ENCODE results near the gene BRD1.
"Not testable (repeated sequence)": the region's sequence is repeated elsewhere in the genome, so short reads cannot be mapped to it uniquely, and the experiment has no call there.

The BRD1 gene

GRCh38 chr22:49763696-49764095, 64.0 kb downstream of the BRD1 start:
- peaks cover 6 to 11% of the 10 kb centered on the region in 2 experiments for H3K4me1 ChIP-seq (ENCODE audit: control insufficient read depth in 1 of 2, insufficient read depth in 1 of 2, low read depth in 1 of 2, low read length in 1 of 2)
- no peak overlapping the region for H3K4me3 ChIP-seq (ENCODE audit: low read depth in 1 of 2, low read length in 1 of 2)
- H3K36me3 ChIP-seq, result no peaks in the 10 kb centered on the region
- no peak overlapping the region for H3K27ac ChIP-seq
- no peak for TF ChIP-seq CTCF (IDR thresholded peaks at IDR 0.05)
- H3K9me3 ChIP-seq, result no peaks in the 10 kb centered on the region
- H3K27me3 ChIP-seq, result no peaks in the 10 kb centered on the region

GRCh38 chr22:49763138-49763537, 64.5 kb downstream of the BRD1 start:
- no peak overlapping the region for H3K27ac ChIP-seq
- no peaks in the 10 kb centered on the region for H3K9me3 ChIP-seq
- H3K4me3 ChIP-seq (ENCODE audit: low read depth in 1 of 2, low read length in 1 of 2), result no peak overlapping the region
- no peaks in the 10 kb centered on the region for H3K36me3 ChIP-seq
- H3K4me1 ChIP-seq (ENCODE audit: control insufficient read depth in 1 of 2, insufficient read depth in 1 of 2, low read depth in 1 of 2, low read length in 1 of 2), result peaks cover 6 to 11% of the 10 kb centered on the region in 2 experiments
- no peak for TF ChIP-seq CTCF (IDR thresholded peaks at IDR 0.05)
- H3K27me3 ChIP-seq, result no peaks in the 10 kb centered on the region

GRCh38 chr22:49762571-49762970, 65.1 kb downstream of the BRD1 start:
- not testable (repeated sequence) for H3K27me3 ChIP-seq

GRCh38 chr22:49761836-49762235, 65.8 kb downstream of the BRD1 start:
- Histone ChIP-seq H3K4me1 (ENCODE audit: control insufficient read depth in 1 of 2, insufficient read depth in 1 of 2, low read depth in 1 of 2, low read length in 1 of 2) (peaks cover 6 to 8% of the 10 kb centered on the region in 2 experiments), H3K27ac (no peak overlapping the region), H3K27me3 (no peaks in the 10 kb centered on the region), H3K4me3 (ENCODE audit: low read depth in 1 of 2, low read length in 1 of 2) (no peak overlapping the region), H3K9me3 (no peaks in the 10 kb centered on the region), H3K36me3 (no peaks in the 10 kb centered on the region)
- no peak for TF ChIP-seq CTCF (IDR thresholded peaks at IDR 0.05)

More at GRCh38 chr22:49762571-49762970, 65.1 kb downstream of the BRD1 start:
- H3K4me3 ChIP-seq (ENCODE audit: low read depth in 1 of 2, low read length in 1 of 2); H3K9me3 ChIP-seq; H3K36me3 ChIP-seq; H3K27ac ChIP-seq; H3K4me1 ChIP-seq (ENCODE audit: control insufficient read depth in 1 of 2, insufficient read depth in 1 of 2, low read depth in 1 of 2, low read length in 1 of 2): not testable (repeated sequence)

- Histone ChIP-seq H3K27ac (no peak overlapping the region), H3K9me3 (no peaks in the 10 kb centered on the region), H3K36me3 (no peaks in the 10 kb centered on the region), H3K4me1 (ENCODE audit: control insufficient read depth in 1 of 2, insufficient read depth in 1 of 2, low read depth in 1 of 2, low read length in 1 of 2) (peaks cover 6 to 8% of the 10 kb centered on the region in 2 experiments), H3K4me3 (ENCODE audit: low read depth in 1 of 2, low read length in 1 of 2) (no peak overlapping the region), H3K27me3 (no peaks in the 10 kb centered on the region)
- no peak for TF ChIP-seq CTCF (IDR thresholded peaks at IDR 0.05)
These were observed 66.8 kb downstream of the BRD1 start for GRCh38 chr22:49760630-49761571.

- no peak for TF ChIP-seq CTCF (IDR thresholded peaks at IDR 0.05)
- H3K27ac ChIP-seq, result no peak overlapping the region
- H3K9me3 ChIP-seq, result no peaks in the 10 kb centered on the region
- H3K4me3 ChIP-seq (ENCODE audit: low read depth in 1 of 2, low read length in 1 of 2), result no peak overlapping the region
- H3K27me3 ChIP-seq, result no peaks in the 10 kb centered on the region
- H3K4me1 ChIP-seq (ENCODE audit: control insufficient read depth in 1 of 2, insufficient read depth in 1 of 2, low read depth in 1 of 2, low read length in 1 of 2), result peaks cover 6 to 8% of the 10 kb centered on the region in 2 experiments
- H3K36me3 ChIP-seq, result no peaks in the 10 kb centered on the region
These were observed 67.4 kb downstream of the BRD1 start for GRCh38 chr22:49760280-49760629.
